GM12878 (cell line): Measurements from ENCODE around the gene PHYHIPL.

ENCODE experiments used
- CTCF ChIP-seq, 3 experiments: IDR thresholded peaks in 2 of 3; conservative IDR thresholded peaks in 1 of 3; 2 replicates each; pipeline ENCODE4 v1.5.1; 2011; ENCODE audit warnings: low read depth in 3 of 3, low read length in 3 of 3, mild to moderate bottlenecking in 3 of 3, control low read depth in 2 of 3, moderate library complexity in 2 of 3, inconsistent platforms in 1 of 3, mixed read lengths in 1 of 3; ENCODE audit not compliant: control insufficient read depth in 2 of 3, insufficient read depth in 1 of 3; ENCODE audit errors: extremely low read depth in 1 of 3
- HDAC6 ChIP-seq: fragments of 200-600 bp; sonication (generic); IDR thresholded peaks from one replicate; pipeline ENCODE4 v1.8.0; 2017; ENCODE audit warnings: antibody characterized with exemption; ENCODE audit not compliant: unreplicated experiment
- IRF4 ChIP-seq: IDR thresholded peaks from 2 replicates; pipeline ENCODE4 v1.6.1; 2011; ENCODE audit warnings: low read depth, low read length
- MYC ChIP-seq: IDR thresholded peaks from 2 replicates; pipeline ENCODE4 v1.6.1; 2011; ENCODE audit warnings: mild to moderate bottlenecking, low read length, moderate library complexity, inconsistent platforms; ENCODE audit not compliant: insufficient read depth, insufficient replicate concordance, insufficient read length, severe bottlenecking
- RAD21 ChIP-seq: IDR thresholded peaks from 2 replicates; pipeline ENCODE4 v1.6.1; 2011; ENCODE audit warnings: mild to moderate bottlenecking, low read depth, low read length, moderate library complexity; ENCODE audit not compliant: insufficient read depth
- TF ChIP-seq, protein P1 (sequence below): fragments of 450-650 bp; IDR thresholded peaks from 2 replicates; pipeline ENCODE4 v1.6.1; 2016; ENCODE audit warnings: mild to moderate bottlenecking

DNA sequence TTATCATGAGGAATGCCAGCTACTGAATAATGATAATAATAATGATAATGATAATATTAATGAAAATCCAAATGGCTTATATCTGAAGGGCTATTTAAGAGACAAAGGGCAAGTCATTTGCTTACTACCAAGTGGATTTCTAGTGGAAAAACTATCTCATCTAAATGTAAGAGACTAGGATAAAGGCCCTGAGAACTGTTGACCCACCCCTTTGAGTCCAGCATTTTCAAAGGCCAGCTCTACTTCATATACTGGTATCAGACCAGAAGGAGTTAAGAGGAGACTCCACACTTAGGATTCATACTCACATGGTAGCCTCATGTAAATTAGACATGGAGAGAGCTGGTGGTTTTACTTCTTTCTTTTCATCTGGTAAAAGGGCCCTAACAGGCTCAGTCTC lies 76.0 kb downstream of the PHYHIPL start:
- TF ChIP-seq CTCF (IDR thresholded peaks at IDR 0.05 in 2 of 3, conservative IDR thresholded peaks at IDR 0.05 in 1 of 3; ENCODE audit: control insufficient read depth in 2 of 3, extremely low read depth in 1 of 3, insufficient read depth in 1 of 3, low read depth in 3 of 3, low read length in 3 of 3) (no peak), RAD21 (no peak), HDAC6 (no peak), IRF4 (no peak), MYC (no peak)
- TF ChIP-seq, protein P1, sequence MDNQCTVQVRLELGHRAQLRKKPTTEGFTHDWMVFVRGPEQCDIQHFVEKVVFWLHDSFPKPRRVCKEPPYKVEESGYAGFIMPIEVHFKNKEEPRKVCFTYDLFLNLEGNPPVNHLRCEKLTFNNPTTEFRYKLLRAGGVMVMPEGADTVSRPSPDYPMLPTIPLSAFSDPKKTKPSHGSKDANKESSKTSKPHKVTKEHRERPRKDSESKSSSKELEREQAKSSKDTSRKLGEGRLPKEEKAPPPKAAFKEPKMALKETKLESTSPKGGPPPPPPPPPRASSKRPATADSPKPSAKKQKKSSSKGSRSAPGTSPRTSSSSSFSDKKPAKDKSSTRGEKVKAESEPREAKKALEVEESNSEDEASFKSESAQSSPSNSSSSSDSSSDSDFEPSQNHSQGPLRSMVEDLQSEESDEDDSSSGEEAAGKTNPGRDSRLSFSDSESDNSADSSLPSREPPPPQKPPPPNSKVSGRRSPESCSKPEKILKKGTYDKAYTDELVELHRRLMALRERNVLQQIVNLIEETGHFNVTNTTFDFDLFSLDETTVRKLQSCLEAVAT, result no peak
